ENCODE measurements around the gene DGKH.
"Not testable (repeated sequence)": the region's sequence is repeated elsewhere in the genome, so short reads cannot be mapped to it uniquely, and the experiment has no call there.

The DGKH gene

GRCh38 chr13:42155251-42155650 lies 106.8 kb downstream of the DGKH start:
- DNase-seq (ENCODE audit: low read depth in 3 of 3, low spot score in 1 of 3), result no peak

- DNase-seq (ENCODE audit: low read depth in 3 of 3, low spot score in 1 of 3), result not testable (repeated sequence)
Measured at GRCh38 chr13:42163338-42163737, 114.9 kb downstream of the DGKH start.

GRCh38 chr13:42163910-42164309 lies 115.5 kb downstream of the DGKH start:
- not testable (repeated sequence) for DNase-seq (ENCODE audit: low read depth in 3 of 3, low spot score in 1 of 3)

- no peak for DNase-seq (ENCODE audit: low read depth in 3 of 3, low spot score in 1 of 3)
Measured at GRCh38 chr13:42164557-42165125, 116.2 kb downstream of the DGKH start.

GRCh38 chr13:42168496-42168895 lies 120.0 kb downstream of the DGKH start:
- no peak for DNase-seq (ENCODE audit: low read depth in 3 of 3, low spot score in 1 of 3)

- no peak for DNase-seq (ENCODE audit: low read depth in 3 of 3, low spot score in 1 of 3)
Measured at GRCh38 chr13:42170029-42170428, 121.6 kb downstream of the DGKH start.

- DNase-seq (ENCODE audit: low read depth in 3 of 3, low spot score in 1 of 3), result no peak
Measured at GRCh38 chr13:42173789-42174343, 125.4 kb downstream of the DGKH start.

GRCh38 chr13:42174344-42175162 lies 126.1 kb downstream of the DGKH start:
- DNase-seq (ENCODE audit: low read depth in 3 of 3, low spot score in 1 of 3), result no peak

- DNase-seq (ENCODE audit: low read depth in 3 of 3, low spot score in 1 of 3), result no peak
Measured at GRCh38 chr13:42176294-42176693, 127.8 kb downstream of the DGKH start.

- no peak for DNase-seq (ENCODE audit: low read depth in 3 of 3, low spot score in 1 of 3)
Measured at GRCh38 chr13:42177189-42177588, 128.7 kb downstream of the DGKH start.

- DNase-seq (ENCODE audit: low read depth in 3 of 3, low spot score in 1 of 3), result no peak
Measured at GRCh38 chr13:42181381-42181953, 133.0 kb downstream of the DGKH start.

- DNase-seq (ENCODE audit: low read depth in 3 of 3, low spot score in 1 of 3), result no peak
Measured at GRCh38 chr13:42189061-42189460, 140.6 kb downstream of the DGKH start.

GRCh38 chr13:42190529-42190928 lies 142.1 kb downstream of the DGKH start:
- no peak for DNase-seq (ENCODE audit: low read depth in 3 of 3, low spot score in 1 of 3)

- DNase-seq (ENCODE audit: low read depth in 3 of 3, low spot score in 1 of 3), result no peak
Measured at GRCh38 chr13:42211704-42212464, 163.4 kb downstream of the DGKH start.

- DNase-seq (ENCODE audit: low read depth in 3 of 3, low spot score in 1 of 3), result no peak
Measured at GRCh38 chr13:42214446-42214845, 166.0 kb downstream of the DGKH start.

GRCh38 chr13:42215578-42216421 lies 167.4 kb downstream of the DGKH start:
- no peak for DNase-seq (ENCODE audit: low read depth in 3 of 3, low spot score in 1 of 3)

- DNase-seq (ENCODE audit: low read depth in 3 of 3, low spot score in 1 of 3), result no peak
Measured at GRCh38 chr13:42216422-42216735, 167.9 kb downstream of the DGKH start.

GRCh38 chr13:42218576-42218975 lies 170.1 kb downstream of the DGKH start:
- no peak for DNase-seq (ENCODE audit: low read depth in 3 of 3, low spot score in 1 of 3)

GRCh38 chr13:42219051-42219450 lies 170.6 kb downstream of the DGKH start:
- no peak for DNase-seq (ENCODE audit: low read depth in 3 of 3, low spot score in 1 of 3)

- no peak for DNase-seq (ENCODE audit: low read depth in 3 of 3, low spot score in 1 of 3)
Measured at GRCh38 chr13:42219876-42220275, 171.4 kb downstream of the DGKH start.

All from stimulated activated CD4-positive, alpha-beta T cell treated with anti-CD3 and anti-CD28 coated beads, TNF-alpha, amount 100 ng/mL, for 1 hour (primary cell).